OCI-LY3 (cell line): Measurements from ENCODE around the gene B3GALT5.

Experiments
- EZH2phosphoT487 ChIP-seq: fragments of 200-600 bp; shearing (Covaris generic); IDR thresholded peaks from 2 replicates; pipeline ENCODE4 v1.6.1; 2018; ENCODE audit warnings: antibody characterized with exemption, mixed run types, low read depth
- TF ChIP-seq, protein P1 (sequence below): fragments of 200-600, 300-600 bp; sonication (generic); IDR thresholded peaks from 2 replicates; pipeline ENCODE4 v1.5.1; 2014; ENCODE audit warnings: antibody characterized with exemption, low read length, low read depth

DNA sequence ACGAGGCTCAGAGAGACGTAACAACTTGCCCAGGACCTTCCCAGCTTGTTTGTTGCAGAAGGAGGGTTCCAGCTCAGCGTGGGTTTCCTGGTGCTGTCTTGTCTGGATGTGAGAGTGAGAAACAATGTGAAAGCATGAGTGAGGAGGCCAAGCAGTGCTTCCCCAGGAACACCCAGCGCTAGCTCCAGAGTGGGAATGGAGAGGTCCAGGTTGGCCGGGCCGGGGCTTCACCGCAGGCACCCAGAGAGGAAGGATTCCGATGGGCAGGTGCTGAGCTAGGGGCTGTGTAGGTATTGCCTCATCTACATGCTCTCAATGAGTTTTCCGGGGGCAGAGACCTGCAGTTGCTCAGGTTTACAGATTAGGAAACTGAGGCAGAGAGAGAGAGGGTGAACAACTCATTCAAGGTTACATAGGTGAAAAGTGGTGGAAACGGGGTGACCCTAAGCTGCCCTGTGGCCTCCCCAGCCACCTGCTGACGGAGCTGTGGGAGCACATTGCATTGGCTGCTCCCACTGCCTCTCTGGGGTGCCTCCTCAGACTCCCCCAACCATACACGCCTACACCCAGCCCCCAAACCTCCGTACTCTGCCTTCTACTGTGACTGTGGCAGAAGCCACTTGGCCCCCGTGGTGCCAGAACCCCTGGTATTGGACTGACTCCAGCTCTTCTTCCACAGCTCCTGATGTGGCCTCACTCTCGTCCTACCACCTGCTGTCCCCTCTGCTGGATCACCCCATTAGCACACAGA lies 51.2 kb downstream of the B3GALT5 start:
- TF ChIP-seq, protein P1, sequence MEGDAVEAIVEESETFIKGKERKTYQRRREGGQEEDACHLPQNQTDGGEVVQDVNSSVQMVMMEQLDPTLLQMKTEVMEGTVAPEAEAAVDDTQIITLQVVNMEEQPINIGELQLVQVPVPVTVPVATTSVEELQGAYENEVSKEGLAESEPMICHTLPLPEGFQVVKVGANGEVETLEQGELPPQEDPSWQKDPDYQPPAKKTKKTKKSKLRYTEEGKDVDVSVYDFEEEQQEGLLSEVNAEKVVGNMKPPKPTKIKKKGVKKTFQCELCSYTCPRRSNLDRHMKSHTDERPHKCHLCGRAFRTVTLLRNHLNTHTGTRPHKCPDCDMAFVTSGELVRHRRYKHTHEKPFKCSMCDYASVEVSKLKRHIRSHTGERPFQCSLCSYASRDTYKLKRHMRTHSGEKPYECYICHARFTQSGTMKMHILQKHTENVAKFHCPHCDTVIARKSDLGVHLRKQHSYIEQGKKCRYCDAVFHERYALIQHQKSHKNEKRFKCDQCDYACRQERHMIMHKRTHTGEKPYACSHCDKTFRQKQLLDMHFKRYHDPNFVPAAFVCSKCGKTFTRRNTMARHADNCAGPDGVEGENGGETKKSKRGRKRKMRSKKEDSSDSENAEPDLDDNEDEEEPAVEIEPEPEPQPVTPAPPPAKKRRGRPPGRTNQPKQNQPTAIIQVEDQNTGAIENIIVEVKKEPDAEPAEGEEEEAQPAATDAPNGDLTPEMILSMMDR = no peak
- TF ChIP-seq EZH2phosphoT487 = no peak
